Measurements from ENCODE around the gene FCRL2.

GRCh38 chr1:157753611-157754010, 23.3 kb downstream of the FCRL2 start:
- TF ChIP-seq CTCF (conservative IDR thresholded peaks at IDR 0.05) (no peak), EZH2 (IDR thresholded peaks at IDR 0.05; ENCODE audit: low read depth) (no peak)
